HG03095 (cell line): ENCODE data around the gene TMEM255A.
A peak's percentile ranks its signal among the peaks of the same experiment; 100 is the strongest.

ENCODE experiments used
- ATAC-seq: cut with Tn5 transposase; IDR thresholded peaks from one replicate; pipeline ENCODE4 v1.9.1; 2021; ENCODE audit warnings: moderate library complexity; ENCODE audit not compliant: unreplicated experiment

Gene TMEM255A

GRCh38 chrX:120213438-120214265 is 97.6 kb downstream of the TMEM255A start:
- peak; percentile 90 for ATAC-seq
